Stimulated activated naive CD8-positive, alpha-beta T cell treated with anti-CD3 and anti-CD28 coated beads, Interleukin-15, amount 100 ng/mL, for 72 hours (primary cell): Measurements from ENCODE around the gene ALOX5.
A peak's percentile ranks its signal among the peaks of the same experiment; 100 is the strongest.

Experiments used
- ATAC-seq: fragments of 150-1000 bp; cut with Tn5 transposase; 2 replicates; pipeline ENCODE4 v1.10.0; 2021; ENCODE audit warnings: mild to moderate bottlenecking, moderate library complexity
- DNase-seq, 2 donors: peaks; one replicate each; pipeline ENCODE4 v3.0.0; 2021 to 2022
- H3K27ac Mint-ChIP-seq, 2 donors: one replicate each; pipeline ENCODE4 v1.8.0; 2022; ENCODE audit warnings: mild to moderate bottlenecking in 2 of 2, mixed read lengths in 2 of 2, moderate library complexity in 2 of 2
- H3K27me3 Mint-ChIP-seq: one replicate; pipeline ENCODE4 v1.8.0; 2022; ENCODE audit warnings: mixed read lengths
- H3K4me1 Mint-ChIP-seq: one replicate; pipeline ENCODE4 v1.8.0; 2022; ENCODE audit warnings: mild to moderate bottlenecking, mixed read lengths
- H3K4me3 Mint-ChIP-seq, 2 donors: one replicate each; pipeline ENCODE4 v1.8.0; 2022; ENCODE audit warnings: mild to moderate bottlenecking in 2 of 2, mixed read lengths in 2 of 2, moderate library complexity in 1 of 2
- H3K9me3 Mint-ChIP-seq, 2 donors: one replicate each; pipeline ENCODE4 v1.8.0; 2022; ENCODE audit warnings: mixed read lengths in 2 of 2

ALOX5 gene

GRCh38 chr10:45423976-45424499 is 50.0 kb downstream of the ALOX5 start:
- H3K4me1 Mint-ChIP-seq, result peaks cover 67% of the 10 kb centered on the region
- no peak for DNase-seq
- no peaks in the 10 kb centered on the region for H3K9me3 Mint-ChIP-seq
- no peaks in the 10 kb centered on the region for H3K27me3 Mint-ChIP-seq
- no peak for ATAC-seq
- H3K4me3 Mint-ChIP-seq, result no peak overlapping the region
- H3K27ac Mint-ChIP-seq, result peak overlapping the region in 1 of 2 donors; percentile 26

GRCh38 chr10:45424668-45425404 is 50.8 kb downstream of the ALOX5 start:
- Mint-ChIP-seq H3K4me3 (no peak overlapping the region), H3K9me3 (no peaks in the 10 kb centered on the region), H3K27ac (peak overlapping the region in 1 of 2 donors; percentile 26), H3K27me3 (no peaks in the 10 kb centered on the region), H3K4me1 (peaks cover 62% of the 10 kb centered on the region)
- no peak for ATAC-seq
- DNase-seq, result no peak

GRCh38 chr10:45425621-45426563 is 51.9 kb downstream of the ALOX5 start:
- ATAC-seq (no peak), DNase-seq (no peak)
- H3K4me1 Mint-ChIP-seq, result peaks cover 53% of the 10 kb centered on the region
- H3K27me3 Mint-ChIP-seq, result no peaks in the 10 kb centered on the region
- no peak overlapping the region for H3K4me3 Mint-ChIP-seq
- no peaks in the 10 kb centered on the region for H3K9me3 Mint-ChIP-seq
- peak overlapping the region; percentile 81 to 91 for H3K27ac Mint-ChIP-seq

GRCh38 chr10:45427262-45427969 is 53.4 kb downstream of the ALOX5 start:
- no peaks in the 10 kb centered on the region for H3K9me3 Mint-ChIP-seq
- ATAC-seq (peak; percentile 48), DNase-seq (no peak)
- no peak overlapping the region for H3K27ac Mint-ChIP-seq
- H3K27me3 Mint-ChIP-seq, result no peaks in the 10 kb centered on the region
- peaks cover 39% of the 10 kb centered on the region for H3K4me1 Mint-ChIP-seq
- H3K4me3 Mint-ChIP-seq, result no peak overlapping the region

- no peaks in the 10 kb centered on the region for H3K27me3 Mint-ChIP-seq
- H3K4me3 Mint-ChIP-seq, result no peak overlapping the region
- no peaks in the 10 kb centered on the region for H3K9me3 Mint-ChIP-seq
- ATAC-seq (peak; percentile 3), DNase-seq (no peak)
- peaks cover 39% of the 10 kb centered on the region for H3K4me1 Mint-ChIP-seq
- no peak overlapping the region for H3K27ac Mint-ChIP-seq
These were observed 54.0 kb downstream of the ALOX5 start for GRCh38 chr10:45427970-45428366.

- Mint-ChIP-seq H3K4me1 (peaks cover 43% of the 10 kb centered on the region), H3K27me3 (no peaks in the 10 kb centered on the region), H3K9me3 (no peaks in the 10 kb centered on the region), H3K4me3 (no peak overlapping the region), H3K27ac (no peak overlapping the region)
- DNase-seq, result no peak
- peak; percentile 18 for ATAC-seq
These were observed 54.8 kb downstream of the ALOX5 start for GRCh38 chr10:45428611-45429510.

- ATAC-seq (no peak), DNase-seq (no peak)
- no peaks in the 10 kb centered on the region for H3K27me3 Mint-ChIP-seq
- H3K9me3 Mint-ChIP-seq, result no peaks in the 10 kb centered on the region
- H3K4me1 Mint-ChIP-seq, result peaks cover 45% of the 10 kb centered on the region
- H3K4me3 Mint-ChIP-seq, result no peak overlapping the region
- H3K27ac Mint-ChIP-seq, result no peak overlapping the region
These were observed 55.8 kb downstream of the ALOX5 start for GRCh38 chr10:45429790-45430189.

GRCh38 chr10:45432113-45432512 is 58.1 kb downstream of the ALOX5 start:
- Mint-ChIP-seq H3K9me3 (no peaks in the 10 kb centered on the region), H3K27me3 (no peaks in the 10 kb centered on the region), H3K27ac (no peak overlapping the region), H3K4me3 (no peak overlapping the region), H3K4me1 (peaks cover 34% of the 10 kb centered on the region)
- DNase-seq (no peak), ATAC-seq (no peak)

- Mint-ChIP-seq H3K4me3 (peak overlapping the region; percentile 57 to 72), H3K27ac (peak overlapping the region; percentile 85 to 95), H3K27me3 (no peaks in the 10 kb centered on the region), H3K4me1 (peaks cover 34% of the 10 kb centered on the region), H3K9me3 (no peaks in the 10 kb centered on the region)
- DNase-seq (no peak), ATAC-seq (no peak)
These were observed 58.9 kb downstream of the ALOX5 start for GRCh38 chr10:45432700-45433472.

- peaks cover 32% of the 10 kb centered on the region for H3K4me1 Mint-ChIP-seq
- peak overlapping the region; percentile 85 to 95 for H3K27ac Mint-ChIP-seq
- ATAC-seq, result peak; percentile 84
- no peaks in the 10 kb centered on the region for H3K27me3 Mint-ChIP-seq
- DNase-seq, result no peak
- peak overlapping the region; percentile 57 to 72 for H3K4me3 Mint-ChIP-seq
- no peaks in the 10 kb centered on the region for H3K9me3 Mint-ChIP-seq
These were observed 59.9 kb downstream of the ALOX5 start for GRCh38 chr10:45433716-45434469.

- H3K4me3 Mint-ChIP-seq, result no peak overlapping the region
- H3K27me3 Mint-ChIP-seq, result peaks cover 8% of the 10 kb centered on the region
- H3K4me1 Mint-ChIP-seq, result peaks cover 27% of the 10 kb centered on the region
- H3K27ac Mint-ChIP-seq, result peak overlapping the region; percentile 65 to 72
- ATAC-seq, result no peak
- H3K9me3 Mint-ChIP-seq, result no peaks in the 10 kb centered on the region
- no peak for DNase-seq
These were observed 63.8 kb downstream of the ALOX5 start for GRCh38 chr10:45437587-45438465.

- no peak for ATAC-seq
- peaks cover 19% of the 10 kb centered on the region for H3K4me1 Mint-ChIP-seq
- H3K27ac Mint-ChIP-seq, result peak overlapping the region; percentile 65 to 72
These were observed 64.6 kb downstream of the ALOX5 start for GRCh38 chr10:45438466-45439090.

More at GRCh38 chr10:45438466-45439090, 64.6 kb downstream of the ALOX5 start:
- Mint-ChIP-seq H3K27me3 (peaks cover 8% of the 10 kb centered on the region), H3K4me3 (no peak overlapping the region), H3K9me3 (no peaks in the 10 kb centered on the region)
- DNase-seq, result no peak
